GM13976 (cell line): ENCODE measurements around the gene RNF150.

Source experiments
- DNase-seq: peaks from one replicate; pipeline ENCODE4 v3.0.0; 2012; ENCODE audit warnings: low spot score
- CTCF ChIP-seq: IDR thresholded peaks from 2 replicates; pipeline ENCODE4 v1.5.1; 2012; ENCODE audit warnings: borderline replicate concordance, mild to moderate bottlenecking; ENCODE audit not compliant: insufficient read depth; ENCODE audit errors: extremely low read depth, missing control alignments, control extremely low read depth
- in situ Hi-C: fragments of 300-500 bp; cut with MboI; formaldehyde crosslinking; loops from one replicate; pipeline ENCODE4 v1.12.0; 2022; ENCODE audit warnings: low sequenced_read_pairs, mixed read lengths, inconsistent platforms; ENCODE audit not compliant: unreplicated experiment

The RNF150 gene

DNA sequence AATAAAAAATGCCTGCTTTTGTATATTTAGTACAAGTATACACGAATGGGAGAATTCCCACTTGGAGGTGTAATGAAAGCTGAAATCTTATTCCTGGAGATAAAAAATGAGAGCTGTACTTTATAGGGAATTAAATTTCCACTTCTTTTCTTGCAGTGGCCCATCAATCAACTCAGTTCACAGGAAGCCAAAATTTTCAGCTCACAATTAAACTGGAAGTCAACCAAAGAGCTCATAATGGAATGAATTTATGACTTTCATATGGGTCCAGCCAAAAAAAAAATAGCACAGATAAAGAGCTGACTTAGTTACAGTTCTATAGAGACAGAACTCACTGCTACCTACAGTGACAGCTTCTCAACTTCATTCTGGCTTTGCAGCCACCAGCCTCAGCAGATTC is 261.9 kb downstream of the RNF150 start:
- in situ Hi-C loops: no loop called here
- no peak for TF ChIP-seq CTCF
- no peak for DNase-seq

DNA sequence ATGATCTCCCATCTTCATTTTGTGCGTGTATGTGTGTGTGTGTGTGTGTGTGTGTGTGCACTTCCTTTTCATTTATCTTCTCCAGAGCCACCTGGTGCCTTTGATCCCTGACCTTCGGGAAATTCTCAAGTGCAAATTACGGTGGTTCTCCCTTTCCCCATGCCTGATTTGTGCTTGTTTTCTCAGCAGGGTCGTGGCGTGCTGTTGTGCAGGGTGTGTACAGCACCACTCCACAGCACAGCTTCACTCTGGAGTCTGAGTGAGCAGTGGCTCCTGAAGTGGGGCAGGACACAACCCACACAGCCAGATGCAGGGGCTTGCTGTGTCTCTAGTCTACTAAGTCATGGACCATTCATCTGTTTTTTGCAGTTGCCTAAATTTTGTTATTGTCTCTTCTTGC is 262.8 kb downstream of the RNF150 start:
- TF ChIP-seq CTCF: no peak
- in situ Hi-C loops: no loop called here
- DNase-seq: no peak

GRCh38 chr4:140869446-140869845 is 263.8 kb downstream of the RNF150 start:
- no peak for DNase-seq
- in situ Hi-C loops: loop anchor here (10.0 kb wide), 1 partner anchor 515 kb away; no protein-coding TSS in a partner anchor
- no peak for TF ChIP-seq CTCF

- no peak for TF ChIP-seq CTCF
- no peak for DNase-seq
- in situ Hi-C loops: loop anchor here (10.0 kb wide), 1 partner anchor 513 kb away; no protein-coding TSS in a partner anchor
These were observed 265.9 kb downstream of the RNF150 start for GRCh38 chr4:140867356-140867755.

DNA sequence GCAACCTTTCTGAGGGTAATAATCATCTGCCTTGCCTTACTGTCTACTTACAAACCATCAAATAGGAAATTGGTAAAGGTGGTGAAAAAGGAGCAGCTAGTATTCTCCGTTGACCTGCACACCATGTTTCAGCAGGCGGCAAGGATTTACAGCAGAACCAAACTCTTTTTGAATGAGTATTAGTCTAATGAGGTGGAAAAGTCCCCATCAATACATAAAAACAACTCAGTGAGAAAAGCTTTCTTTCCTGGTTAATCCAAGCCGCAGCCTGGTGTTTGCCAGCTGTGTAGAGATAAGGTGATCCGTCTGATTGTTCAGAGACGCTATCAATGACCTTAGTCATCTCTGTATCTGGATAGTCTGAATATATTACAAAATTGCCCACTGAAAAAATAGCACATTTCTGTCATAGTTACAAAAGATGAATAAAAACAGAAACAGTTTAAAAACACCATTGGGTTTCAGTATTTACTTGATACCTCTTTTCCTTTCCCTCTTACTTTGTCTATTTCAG is 266.7 kb downstream of the RNF150 start:
- in situ Hi-C loops: loop anchor here (10.0 kb wide), 1 partner anchor 512 kb away; no protein-coding TSS in a partner anchor
- TF ChIP-seq CTCF: no peak
- DNase-seq: no peak

- no peak for TF ChIP-seq CTCF
- in situ Hi-C loops: loop anchor here (10.0 kb wide), 1 partner anchor 511 kb away; no protein-coding TSS in a partner anchor
- no peak for DNase-seq
These were observed 267.7 kb downstream of the RNF150 start for GRCh38 chr4:140865253-140866217.
